Measurements from ENCODE around the gene MORN1. TPM values are rescaled to one million over a fixed set of nuclear protein-coding genes. Genes with fewer than 3 reads are reported as not detected.
A peak's percentile ranks its signal among the peaks of the same experiment; 100 is the strongest.

The MORN1 gene
- total and polyA plus RNA-seq, 2 experiments from 2014 or later: 4.5 to 9.4 TPM

GRCh38 chr1:2396059-2396458, 4.7 kb upstream of the MORN1 start:
- Histone ChIP-seq H3K36me3 (replicated peaks; ENCODE audit: insufficient read depth, low read depth) (no peaks in the 10 kb centered on the region), H3K27ac (no peak overlapping the region), H3K79me2 (peaks cover 80% of the 10 kb centered on the region), H3K9me2 (replicated peaks; ENCODE audit: insufficient read depth) (no peaks in the 10 kb centered on the region), H4K20me1 (ENCODE audit: insufficient read depth, poor library complexity, severe bottlenecking) (peaks cover 30% of the 10 kb centered on the region), H3K4me2 (no peak overlapping the region), H3K9me3 (ENCODE audit: low read depth) (no peaks in the 10 kb centered on the region), H3K27me3 (no peaks in the 10 kb centered on the region), H2AFZ (no peak overlapping the region), H3K4me3 (no peak overlapping the region), H3K4me1 (ENCODE audit: insufficient read depth) (peaks cover 21% of the 10 kb centered on the region)
- TF ChIP-seq, protein P1, sequence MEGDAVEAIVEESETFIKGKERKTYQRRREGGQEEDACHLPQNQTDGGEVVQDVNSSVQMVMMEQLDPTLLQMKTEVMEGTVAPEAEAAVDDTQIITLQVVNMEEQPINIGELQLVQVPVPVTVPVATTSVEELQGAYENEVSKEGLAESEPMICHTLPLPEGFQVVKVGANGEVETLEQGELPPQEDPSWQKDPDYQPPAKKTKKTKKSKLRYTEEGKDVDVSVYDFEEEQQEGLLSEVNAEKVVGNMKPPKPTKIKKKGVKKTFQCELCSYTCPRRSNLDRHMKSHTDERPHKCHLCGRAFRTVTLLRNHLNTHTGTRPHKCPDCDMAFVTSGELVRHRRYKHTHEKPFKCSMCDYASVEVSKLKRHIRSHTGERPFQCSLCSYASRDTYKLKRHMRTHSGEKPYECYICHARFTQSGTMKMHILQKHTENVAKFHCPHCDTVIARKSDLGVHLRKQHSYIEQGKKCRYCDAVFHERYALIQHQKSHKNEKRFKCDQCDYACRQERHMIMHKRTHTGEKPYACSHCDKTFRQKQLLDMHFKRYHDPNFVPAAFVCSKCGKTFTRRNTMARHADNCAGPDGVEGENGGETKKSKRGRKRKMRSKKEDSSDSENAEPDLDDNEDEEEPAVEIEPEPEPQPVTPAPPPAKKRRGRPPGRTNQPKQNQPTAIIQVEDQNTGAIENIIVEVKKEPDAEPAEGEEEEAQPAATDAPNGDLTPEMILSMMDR (IDR thresholded peaks at IDR 0.05; ENCODE audit: poor library complexity): no peak
- TF ChIP-seq EZH2phosphoT487 (IDR thresholded peaks at IDR 0.05; ENCODE audit: low read depth, severe bottlenecking, unreplicated experiment) (no peak), EZH2 (IDR thresholded peaks at IDR 0.05; ENCODE audit: borderline replicate concordance) (no peak)
- 93% methylated on average over 17 of the region's 17 CpGs for WGBS (ENCODE audit: low lambda C conversion rate, missing lambda C conversion rate)
- DNase-seq (ENCODE audit: low spot score): no peak

DNA sequence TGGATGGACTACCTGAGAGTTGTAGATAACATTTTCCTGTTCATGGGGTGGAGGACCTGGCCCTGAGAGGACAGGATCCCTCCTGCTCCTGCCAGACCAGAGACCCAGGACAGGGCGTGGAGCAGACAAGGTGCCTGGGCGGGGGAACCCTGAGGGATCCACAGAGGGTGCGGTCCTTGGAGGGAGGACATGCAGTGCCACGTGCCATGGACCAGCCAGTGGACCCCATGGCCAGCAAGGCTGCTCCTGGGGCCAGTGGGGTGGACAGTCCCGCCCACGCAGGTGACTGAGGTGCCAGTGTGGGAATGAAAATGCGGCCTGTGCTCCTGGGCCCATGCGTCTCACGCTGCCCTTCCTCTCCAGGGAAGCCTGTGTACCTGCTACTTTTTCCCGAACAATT, 3.9 kb upstream of the MORN1 start:
- Histone ChIP-seq H3K4me2 (no peak overlapping the region), H3K27ac (no peak overlapping the region), H3K4me1 (ENCODE audit: insufficient read depth) (peaks cover 25% of the 10 kb centered on the region), H4K20me1 (ENCODE audit: insufficient read depth, poor library complexity, severe bottlenecking) (peaks cover 30% of the 10 kb centered on the region), H3K4me3 (no peak overlapping the region), H3K36me3 (replicated peaks; ENCODE audit: insufficient read depth, low read depth) (no peaks in the 10 kb centered on the region), H3K79me2 (peaks cover 88% of the 10 kb centered on the region), H3K9me3 (ENCODE audit: low read depth) (no peaks in the 10 kb centered on the region), H2AFZ (no peak overlapping the region), H3K27me3 (no peaks in the 10 kb centered on the region), H3K9me2 (replicated peaks; ENCODE audit: insufficient read depth) (no peaks in the 10 kb centered on the region)
- 93% methylated on average over 10 of the region's 10 CpGs for WGBS (ENCODE audit: low lambda C conversion rate, missing lambda C conversion rate)
- TF ChIP-seq, protein P1 (IDR thresholded peaks at IDR 0.05; ENCODE audit: poor library complexity): no peak
- TF ChIP-seq EZH2 (IDR thresholded peaks at IDR 0.05; ENCODE audit: borderline replicate concordance) (no peak), EZH2phosphoT487 (IDR thresholded peaks at IDR 0.05; ENCODE audit: low read depth, severe bottlenecking, unreplicated experiment) (no peak)
- DNase-seq (ENCODE audit: low spot score): no peak

DNA sequence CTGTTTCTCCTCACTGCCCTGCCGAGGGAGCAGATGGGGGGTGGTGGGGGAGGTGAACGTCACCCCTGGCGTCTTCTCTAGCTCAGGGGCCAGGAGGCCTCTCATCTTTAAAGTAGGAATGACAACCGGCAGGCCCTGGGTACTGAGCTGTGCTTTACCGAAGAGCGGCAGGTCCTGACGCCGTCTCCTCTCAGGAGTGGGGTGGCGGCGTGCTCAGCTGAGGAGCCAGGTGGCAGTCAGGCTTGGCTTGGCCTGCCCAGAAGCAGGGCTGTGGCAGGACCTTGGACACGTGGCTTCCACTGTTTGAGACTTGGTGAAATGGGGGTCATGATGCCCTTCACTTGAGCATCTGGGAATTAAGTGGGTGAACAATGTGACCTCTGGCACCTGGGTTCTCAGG, 3.4 kb upstream of the MORN1 start:
- Histone ChIP-seq H3K79me2 (peaks cover 87% of the 10 kb centered on the region), H3K4me1 (ENCODE audit: insufficient read depth) (peaks cover 25% of the 10 kb centered on the region)

More for the DNA sequence above, 3.4 kb upstream of the MORN1 start:
- no peak for DNase-seq (ENCODE audit: low spot score)
- Histone ChIP-seq H3K27me3 (no peaks in the 10 kb centered on the region), H3K36me3 (replicated peaks; ENCODE audit: insufficient read depth, low read depth) (no peaks in the 10 kb centered on the region), H2AFZ (no peak overlapping the region), H4K20me1 (ENCODE audit: insufficient read depth, poor library complexity, severe bottlenecking) (peaks cover 30% of the 10 kb centered on the region), H3K27ac (no peak overlapping the region), H3K9me3 (ENCODE audit: low read depth) (no peaks in the 10 kb centered on the region), H3K9me2 (replicated peaks; ENCODE audit: insufficient read depth) (no peaks in the 10 kb centered on the region), H3K4me3 (no peak overlapping the region), H3K4me2 (peak overlapping the region; percentile 91)
- WGBS (ENCODE audit: low lambda C conversion rate, missing lambda C conversion rate): 92% methylated on average over 11 of the region's 11 CpGs
- no peak for TF ChIP-seq EZH2 (IDR thresholded peaks at IDR 0.05; ENCODE audit: borderline replicate concordance)
- TF ChIP-seq EZH2phosphoT487 (IDR thresholded peaks at IDR 0.05; ENCODE audit: low read depth, severe bottlenecking, unreplicated experiment): no peak
- TF ChIP-seq, protein P1 (IDR thresholded peaks at IDR 0.05; ENCODE audit: poor library complexity): no peak

Measured in hepatocyte (in vitro differentiated cells).